Measurements from ENCODE around the gene SYTL3.

SYTL3 gene

GRCh38 chr6:158795516-158795915 lies 145.7 kb downstream of the SYTL3 start:
- ChIA-PET CTCF (interaction anchor here (0.9 to 6.7 kb wide), 6 partner anchors 13 to 214 kb away, joined by 3 to 66 read pairs (median 4); partner anchors contain the start of gene EZR), POLR2A (no interaction called here)
- no peak for TF ChIP-seq CTCF (IDR thresholded peaks at IDR 0.05; ENCODE audit: control extremely low read depth, extremely low read depth, low read depth, missing control alignments)
- no peak for DNase-seq (ENCODE audit: extremely low spot score)

DNA sequence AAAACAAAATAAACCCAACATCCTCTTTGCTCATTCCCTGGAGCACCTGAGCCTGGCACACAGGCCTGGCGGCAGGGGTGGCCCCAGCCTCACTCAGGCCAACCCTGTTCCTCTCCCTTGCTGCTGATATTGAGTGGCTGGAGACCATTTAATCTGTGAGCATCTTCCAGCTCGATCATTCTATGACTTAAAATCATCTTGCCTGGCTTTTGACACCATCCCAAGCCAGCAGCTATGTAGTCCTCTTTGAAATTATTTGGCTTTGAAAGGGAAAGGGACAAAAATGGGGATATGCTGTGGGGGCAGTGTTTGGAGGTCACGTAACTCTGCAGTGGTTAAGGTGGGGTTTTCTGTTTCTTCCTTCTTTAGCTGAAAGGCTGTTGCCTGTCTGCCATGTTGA lies 146.5 kb downstream of the SYTL3 start:
- TF ChIP-seq CTCF (IDR thresholded peaks at IDR 0.05; ENCODE audit: control extremely low read depth, extremely low read depth, low read depth, missing control alignments): no peak
- POLR2A ChIA-PET: no interaction called here
- CTCF ChIA-PET: interaction anchor here (1.7 to 6.7 kb wide), 4 partner anchors 12 to 177 kb away, joined by 5 to 66 read pairs (median 12); no protein-coding TSS in a partner anchor
- DNase-seq (ENCODE audit: extremely low spot score): no peak

DNA sequence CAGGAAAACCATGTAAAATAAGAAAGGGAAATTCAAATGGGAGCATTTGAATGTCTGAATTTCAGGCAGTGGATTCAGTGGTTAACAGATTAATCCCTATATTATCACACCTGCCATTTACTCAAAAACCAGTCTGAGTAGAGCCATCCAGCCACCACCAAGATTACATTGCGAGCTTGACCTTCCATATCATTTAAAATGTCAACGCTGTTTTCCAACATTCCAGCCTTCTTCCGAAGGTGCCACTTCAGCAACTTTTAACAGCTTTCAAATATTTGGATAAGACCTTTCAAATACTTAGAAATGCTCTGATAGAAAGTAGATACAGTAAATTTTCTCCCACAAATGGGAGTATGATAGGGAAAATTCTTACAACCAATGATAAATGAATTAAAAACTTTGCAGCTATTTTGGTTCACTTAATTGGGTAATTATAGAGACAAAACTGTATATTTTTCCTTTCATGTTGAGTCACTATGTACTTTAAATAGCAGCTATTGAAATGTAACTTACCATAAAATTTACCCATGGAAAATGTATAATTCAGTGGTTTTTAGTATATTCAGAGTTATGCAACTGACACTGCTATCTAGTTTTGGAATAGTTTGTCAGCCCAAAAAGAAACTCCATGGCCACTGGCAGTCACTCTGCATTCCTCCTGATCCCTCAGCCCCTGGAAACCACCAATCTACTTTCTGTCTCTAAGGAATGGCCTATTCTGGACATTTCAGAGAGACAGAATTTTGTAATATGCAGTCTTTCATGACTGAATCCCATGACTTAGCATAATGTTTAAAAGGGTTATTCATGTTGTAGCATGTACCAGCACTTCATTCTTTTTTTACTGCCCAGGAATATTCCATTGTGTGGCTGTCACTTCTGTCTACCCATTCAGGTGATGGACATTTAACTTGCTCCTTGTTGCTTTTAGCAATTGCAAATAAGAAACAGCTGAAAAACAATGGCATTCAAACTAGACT lies 147.8 kb downstream of the SYTL3 start:
- TF ChIP-seq CTCF (IDR thresholded peaks at IDR 0.05; ENCODE audit: control extremely low read depth, extremely low read depth, low read depth, missing control alignments): no peak
- CTCF ChIA-PET: interaction anchor here (0.8 to 6.7 kb wide), 10 partner anchors 11 to 577 kb away, joined by 3 to 66 read pairs (median 4); partner anchors contain the start of gene EZR
- POLR2A ChIA-PET: no interaction called here
- DNase-seq (ENCODE audit: extremely low spot score): no peak

DNA sequence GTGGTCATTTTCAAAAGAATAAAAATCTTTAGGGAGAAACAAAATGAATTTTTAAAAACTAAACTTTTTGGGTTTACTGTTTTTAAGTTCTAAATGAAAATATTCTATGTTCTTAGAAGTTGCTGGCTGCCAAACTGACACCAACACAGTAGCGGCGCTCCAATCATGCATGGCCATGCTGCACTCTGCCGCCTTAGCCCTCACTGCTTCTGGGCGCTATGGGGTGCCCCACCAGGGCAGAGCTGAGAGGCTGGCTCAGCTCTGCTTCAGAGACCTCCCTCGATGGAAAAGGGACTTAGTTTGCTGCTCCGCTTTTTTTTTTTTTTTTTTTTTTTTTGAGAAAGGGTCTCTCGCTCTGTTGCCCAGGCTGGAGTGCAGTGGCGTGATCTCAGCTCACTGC lies 148.5 kb downstream of the SYTL3 start:
- ChIA-PET CTCF (interaction anchor here (0.9 to 5.6 kb wide), 6 partner anchors 11 to 336 kb away, joined by 3 to 24 read pairs (median 4); partner anchors contain the start of gene EZR), POLR2A (no interaction called here)
- no peak for DNase-seq (ENCODE audit: extremely low spot score)
- TF ChIP-seq CTCF (IDR thresholded peaks at IDR 0.05; ENCODE audit: control extremely low read depth, extremely low read depth, low read depth, missing control alignments): no peak

- ChIA-PET POLR2A (no interaction called here), CTCF (interaction anchor here (0.8 to 5.6 kb wide), 8 partner anchors 10 to 335 kb away, joined by 3 to 24 read pairs (median 4); no protein-coding TSS in a partner anchor)
These were observed 149.4 kb downstream of the SYTL3 start for GRCh38 chr6:158799051-158799792.

More at GRCh38 chr6:158799051-158799792, 149.4 kb downstream of the SYTL3 start:
- no peak for DNase-seq (ENCODE audit: extremely low spot score)
- TF ChIP-seq CTCF (IDR thresholded peaks at IDR 0.05; ENCODE audit: control extremely low read depth, extremely low read depth, low read depth, missing control alignments): no peak
